ENCODE measurements around the gene BOD1. TPM values are rescaled to one million over a fixed set of nuclear protein-coding genes. Genes with fewer than 3 reads are reported as not detected.

The BOD1 gene
- total RNA-seq: 10 to 100 TPM; 30.2 to 44.7 TPM

- H3K36me3 ChIP-seq: no peaks in the 10 kb centered on the region
- ATAC-seq (ENCODE audit: insufficient number of reproducible peaks, low FRiP score, low read depth) (peak; percentile 98), DNase-seq (ENCODE audit: low spot score) (peak; percentile 92)
- no peak for TF ChIP-seq CTCF (IDR thresholded peaks at IDR 0.05)
- H3K27ac ChIP-seq: peak within 1 kb of the TSS; percentile 90 to 92
- peaks cover 9 to 31% of the 10 kb centered on the region in 2 donors for H3K4me1 ChIP-seq (ENCODE audit: control insufficient read depth in 1 of 2, low read depth in 2 of 2)
- no peaks in the 10 kb centered on the region for H3K27me3 ChIP-seq (replicated peaks; ENCODE audit: insufficient read depth)
- H3K4me3 ChIP-seq: peak within 1 kb of the TSS; percentile 96
- no peaks in the 10 kb centered on the region for H3K9me3 ChIP-seq
Measured at GRCh38 chr5:173616577-173617118, at the start of gene BOD1. Gene BOD1 (minus strand): TSS chr5:173616650. CDS start chr5:173616436, 214 bp downstream.

DNA sequence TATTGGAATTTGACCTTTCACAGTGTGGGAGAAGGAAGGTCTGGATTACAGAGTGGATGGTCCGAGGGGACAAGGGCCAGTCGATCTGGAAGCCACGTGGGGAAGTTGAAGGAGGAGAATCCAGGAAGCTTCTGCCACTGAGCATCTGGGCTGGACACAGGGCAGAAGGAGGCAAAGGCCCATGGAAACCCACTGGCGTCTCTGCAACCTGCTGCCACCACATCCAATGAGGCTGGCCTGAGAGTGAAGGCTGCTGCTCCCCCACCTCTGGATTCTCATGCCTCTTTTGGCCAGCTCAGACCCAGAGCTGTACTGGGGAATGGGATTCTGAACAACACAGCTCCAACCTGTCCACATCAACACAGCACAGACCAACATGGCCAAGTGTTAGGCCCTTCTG is 48.9 kb upstream of the BOD1 start:
- no peak for ATAC-seq (ENCODE audit: insufficient number of reproducible peaks, low FRiP score, low read depth)
- H3K36me3 ChIP-seq: no peaks in the 10 kb centered on the region
- no peak overlapping the region for H3K4me3 ChIP-seq
- no peaks in the 10 kb centered on the region for H3K9me3 ChIP-seq
- H3K27me3 ChIP-seq (replicated peaks; ENCODE audit: insufficient read depth): no peaks in the 10 kb centered on the region
- DNase-seq (ENCODE audit: low spot score): no peak
- TF ChIP-seq CTCF (IDR thresholded peaks at IDR 0.05): no peak
- H3K27ac ChIP-seq: no peak overlapping the region
- H3K4me1 ChIP-seq (ENCODE audit: control insufficient read depth in 1 of 2, low read depth in 2 of 2): peaks cover 5 to 9% of the 10 kb centered on the region in 2 donors

DNA sequence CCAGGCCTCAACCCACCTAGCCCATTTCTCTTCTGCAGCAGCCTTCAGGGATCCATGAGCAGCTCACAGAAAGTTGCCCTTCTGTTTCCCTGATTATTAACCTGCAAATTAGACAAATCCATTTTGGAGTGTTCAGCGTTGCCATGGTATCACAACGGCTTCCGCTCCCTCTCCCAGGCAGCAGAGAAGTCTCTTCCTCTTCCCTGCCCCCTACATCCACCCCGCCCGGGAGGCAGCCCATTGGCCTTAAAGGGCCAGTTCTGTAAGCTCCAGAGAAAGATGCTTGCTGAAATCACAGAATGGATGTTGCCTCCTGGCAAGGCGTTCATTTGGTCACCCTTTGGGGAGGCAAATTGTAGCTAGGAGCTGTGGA is 47.7 kb upstream of the BOD1 start:
- DNase-seq (ENCODE audit: low spot score): no peak
- Histone ChIP-seq H3K27me3 (replicated peaks; ENCODE audit: insufficient read depth) (no peaks in the 10 kb centered on the region), H3K36me3 (no peaks in the 10 kb centered on the region), H3K9me3 (no peaks in the 10 kb centered on the region), H3K27ac (no peak overlapping the region), H3K4me3 (no peak overlapping the region), H3K4me1 (ENCODE audit: control insufficient read depth in 1 of 2, low read depth in 2 of 2) (no peaks in the 10 kb centered on the region)
- no peak for TF ChIP-seq CTCF (IDR thresholded peaks at IDR 0.05)
- no peak for ATAC-seq (ENCODE audit: insufficient number of reproducible peaks, low FRiP score, low read depth)

DNA sequence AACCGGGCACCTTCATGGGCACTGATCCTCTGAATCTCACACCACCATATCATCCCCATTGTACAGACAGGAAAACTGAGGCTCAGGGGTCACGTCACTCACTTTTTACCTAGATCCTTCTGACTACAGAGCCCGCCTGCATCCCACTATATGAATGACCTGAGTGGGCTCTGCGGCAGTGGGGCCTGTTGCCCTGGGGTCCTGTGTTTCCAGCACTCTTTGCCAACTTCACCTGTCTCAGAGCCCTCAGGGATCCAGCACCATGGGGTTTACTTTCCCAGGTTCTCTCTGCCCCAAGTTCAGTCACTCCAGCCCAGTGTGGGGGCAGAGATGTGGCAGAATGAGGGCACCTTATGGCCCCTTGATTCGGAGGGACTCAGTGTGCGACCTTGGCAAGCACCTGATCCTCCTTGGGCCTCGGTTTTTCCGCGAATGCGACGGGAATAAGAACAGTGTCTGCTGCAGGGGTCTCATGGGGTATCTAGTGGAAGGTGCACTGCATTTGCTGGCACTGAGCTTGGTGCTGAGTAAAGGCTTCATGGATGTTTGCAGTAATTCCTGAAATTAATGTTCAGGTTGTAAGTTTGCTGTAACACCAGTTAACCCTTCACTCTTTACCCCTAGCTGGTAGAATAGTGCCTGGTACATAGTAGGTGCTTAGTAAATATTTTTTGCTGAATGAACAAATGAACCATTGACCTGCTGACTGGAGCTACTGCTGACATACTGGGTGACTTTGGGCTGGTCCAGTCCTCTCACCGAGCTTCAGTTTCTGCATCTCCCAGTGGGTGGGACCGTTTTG is 47.1 kb upstream of the BOD1 start:
- no peak for ATAC-seq (ENCODE audit: insufficient number of reproducible peaks, low FRiP score, low read depth)
- Histone ChIP-seq H3K36me3 (no peaks in the 10 kb centered on the region), H3K9me3 (no peaks in the 10 kb centered on the region), H3K27me3 (replicated peaks; ENCODE audit: insufficient read depth) (no peaks in the 10 kb centered on the region), H3K27ac (no peak overlapping the region), H3K4me1 (ENCODE audit: control insufficient read depth in 1 of 2, low read depth in 2 of 2) (no peaks in the 10 kb centered on the region), H3K4me3 (no peak overlapping the region)
- TF ChIP-seq CTCF (IDR thresholded peaks at IDR 0.05): no peak
- no peak for DNase-seq (ENCODE audit: low spot score)

DNA sequence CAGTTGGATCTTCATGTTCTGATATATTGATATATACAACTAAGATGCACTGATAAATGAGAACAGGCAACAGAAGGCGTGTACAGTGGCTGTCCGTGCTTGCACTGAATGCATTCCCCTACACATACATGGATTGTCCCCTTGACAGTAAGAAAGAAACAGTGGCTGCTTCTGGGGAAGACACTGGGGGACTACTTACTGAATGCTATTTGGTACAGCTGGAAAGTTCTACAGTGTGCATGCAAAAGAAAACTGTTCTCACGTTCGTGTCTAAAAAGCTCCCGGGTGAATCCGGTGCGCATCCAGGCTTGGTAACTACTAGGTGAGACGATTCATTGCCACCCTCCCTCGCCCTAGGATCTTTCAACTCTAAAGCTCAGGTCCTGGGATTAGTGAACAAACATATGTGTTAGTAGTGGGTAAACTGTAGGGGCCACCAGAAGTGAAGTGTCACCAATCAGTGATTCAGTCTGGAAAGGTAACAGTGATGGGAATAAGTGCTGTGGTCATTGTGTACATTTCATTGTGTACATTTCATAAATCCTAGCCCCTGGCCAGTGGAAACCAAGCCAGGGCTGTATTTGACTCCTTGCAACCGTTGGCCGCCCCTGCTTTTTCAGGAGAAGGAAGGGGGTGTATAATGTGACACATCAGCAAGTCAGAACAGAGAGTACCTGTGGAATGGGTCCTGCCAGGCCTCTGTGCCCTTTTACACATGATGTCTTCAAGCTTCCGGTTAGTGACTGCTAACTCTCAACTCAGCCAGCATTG is 46.3 kb upstream of the BOD1 start:
- Histone ChIP-seq H3K4me1 (ENCODE audit: control insufficient read depth in 1 of 2, low read depth in 2 of 2) (no peaks in the 10 kb centered on the region), H3K27me3 (replicated peaks; ENCODE audit: insufficient read depth) (no peaks in the 10 kb centered on the region), H3K27ac (no peak overlapping the region), H3K4me3 (no peak overlapping the region), H3K9me3 (no peaks in the 10 kb centered on the region), H3K36me3 (no peaks in the 10 kb centered on the region)
- DNase-seq (ENCODE audit: low spot score) (no peak), ATAC-seq (ENCODE audit: insufficient number of reproducible peaks, low FRiP score, low read depth) (no peak)
- TF ChIP-seq CTCF (IDR thresholded peaks at IDR 0.05): no peak

Measured in thoracic aorta (tissue), 2 donors.